Esophagus muscularis mucosa (tissue), 4 donors: ENCODE data around the gene PLXNA4. TPM values are rescaled to one million over a fixed set of nuclear protein-coding genes. Genes with fewer than 3 reads are reported as not detected.

Experiments
- DNase-seq: peaks from one replicate; pipeline ENCODE4 v3.0.0-alpha.2; 2017; ENCODE audit errors: extremely low spot score
- H3K27ac ChIP-seq, 4 donors: fragments of 200-600 bp; sonication (generic); replicated peaks in 1 of 4; 1 replicate in 3 of 4; 2 replicates in 1 of 4; pipeline ENCODE4 v1.5.1; 2016 to 2019; ENCODE audit warnings: mild to moderate bottlenecking in 1 of 4
- H3K27me3 ChIP-seq, 4 donors: fragments of 200-600 bp; sonication (generic); one replicate each; pipeline versions ENCODE4 v1.5.1 to v1.6.0; 2016 to 2019
- H3K36me3 ChIP-seq, 4 donors: fragments of 200-600 bp; sonication (generic); one replicate each; pipeline ENCODE4 v1.5.1; 2016 to 2019
- H3K4me1 ChIP-seq, 4 donors: fragments of 200-600 bp; sonication (generic); one replicate each; pipeline ENCODE4 v1.5.1; 2016 to 2019
- H3K4me3 ChIP-seq, 4 donors: fragments of 200-600 bp; sonication (generic); 1 replicate in 2 of 4; 2 replicates in 2 of 4; pipeline ENCODE4 v1.5.1; 2016 to 2019; ENCODE audit warnings: mild to moderate bottlenecking in 4 of 4, moderate library complexity in 1 of 4
- H3K9me3 ChIP-seq, 4 donors: fragments of 200-600 bp; sonication (generic); 1 replicate in 3 of 4; 2 replicates in 1 of 4; pipeline ENCODE4 v1.5.1; 2016 to 2019
- EP300 ChIP-seq: sonication (generic); formaldehyde crosslinking; IDR thresholded peaks from one replicate; pipeline ENCODE4 v1.6.1; 2017; ENCODE audit warnings: antibody characterized with exemption
- POLR2A ChIP-seq: fragments of 450-650 bp; IDR thresholded peaks from one replicate; pipeline ENCODE4 v1.6.1; 2017; ENCODE audit warnings: antibody characterized with exemption, moderate library complexity, mild to moderate bottlenecking, low read depth
- POLR2AphosphoS5 ChIP-seq, 2 donors: sonication (generic); formaldehyde crosslinking; IDR thresholded peaks; one replicate each; pipeline ENCODE4 v1.6.1; 2017; ENCODE audit warnings: antibody characterized with exemption in 2 of 2
- WGBS: methylation state at CpG from one replicate; pipeline ENCODE4 v1.1.5; 2018; 5-methylcytosine and 5-hydroxymethylcytosine counted together
- intact Hi-C: fragments of 100-400 bp; cut with DNase I; formaldehyde crosslinking; loops from one replicate; pipeline ENCODE4 v1.15.1; 2023
- total RNA-seq, 4 donors: library from RNA; depleted of rRNA; stranded (reverse); fragments of >200 nt; gene quantifications; one replicate each; pipeline versions ENCODE4 v1.1.0 to v1.2.1, GENCODE V29; 2016
- TF ChIP-seq, protein P1 (sequence below), 3 experiments: fragments of 200-600 bp in 2 of 3; fragments of 450-650 bp in 1 of 3; sonication (generic) in 2 of 3; IDR thresholded peaks; one replicate each; pipeline ENCODE4 v1.5.1; 2017 to 2019; ENCODE audit warnings: antibody characterized with exemption in 3 of 3, mild to moderate bottlenecking in 2 of 3, moderate library complexity in 1 of 3

The PLXNA4 gene
- total RNA-seq, 4 donors from 2014 or later: 5.0 to 9.5 (median 6.6) TPM

DNA sequence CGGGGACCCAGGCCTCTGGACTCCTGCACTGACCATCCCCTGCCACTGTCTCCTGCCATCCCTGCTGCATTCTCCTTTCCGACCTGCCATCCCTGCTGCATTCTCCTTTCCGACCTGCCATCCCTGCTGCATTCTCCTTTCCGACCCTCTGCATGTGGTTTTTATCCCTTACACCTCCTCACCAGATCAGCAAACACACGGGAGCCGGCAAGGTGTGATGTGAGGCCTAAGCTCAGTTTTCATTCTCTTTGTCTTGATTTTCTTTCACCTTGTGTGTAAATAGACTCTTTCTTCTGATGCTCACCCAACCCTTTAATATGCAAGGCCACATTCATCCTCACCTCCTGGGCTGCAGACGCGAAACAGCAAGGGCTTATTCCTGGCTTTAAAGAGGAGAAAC is 11.4 kb downstream of the PLXNA4 start:
- no peaks in the 10 kb centered on the region for H3K27me3 ChIP-seq

GRCh38 chr7:132564090-132564489 is 12.2 kb downstream of the PLXNA4 start:
- WGBS: 84% methylated on average over 1 of the region's 1 CpG
- Histone ChIP-seq H3K27me3 (no peaks in the 10 kb centered on the region), H3K9me3 (no peaks in the 10 kb centered on the region), H3K36me3 (no peaks in the 10 kb centered on the region), H3K27ac (no peak overlapping the region), H3K4me3 (no peak overlapping the region), H3K4me1 (no peaks in the 10 kb centered on the region)
- no peak for TF ChIP-seq POLR2AphosphoS5 (IDR thresholded peaks at IDR 0.05)
- TF ChIP-seq EP300: no peak
- no peak for TF ChIP-seq POLR2A
- TF ChIP-seq, protein P1, sequence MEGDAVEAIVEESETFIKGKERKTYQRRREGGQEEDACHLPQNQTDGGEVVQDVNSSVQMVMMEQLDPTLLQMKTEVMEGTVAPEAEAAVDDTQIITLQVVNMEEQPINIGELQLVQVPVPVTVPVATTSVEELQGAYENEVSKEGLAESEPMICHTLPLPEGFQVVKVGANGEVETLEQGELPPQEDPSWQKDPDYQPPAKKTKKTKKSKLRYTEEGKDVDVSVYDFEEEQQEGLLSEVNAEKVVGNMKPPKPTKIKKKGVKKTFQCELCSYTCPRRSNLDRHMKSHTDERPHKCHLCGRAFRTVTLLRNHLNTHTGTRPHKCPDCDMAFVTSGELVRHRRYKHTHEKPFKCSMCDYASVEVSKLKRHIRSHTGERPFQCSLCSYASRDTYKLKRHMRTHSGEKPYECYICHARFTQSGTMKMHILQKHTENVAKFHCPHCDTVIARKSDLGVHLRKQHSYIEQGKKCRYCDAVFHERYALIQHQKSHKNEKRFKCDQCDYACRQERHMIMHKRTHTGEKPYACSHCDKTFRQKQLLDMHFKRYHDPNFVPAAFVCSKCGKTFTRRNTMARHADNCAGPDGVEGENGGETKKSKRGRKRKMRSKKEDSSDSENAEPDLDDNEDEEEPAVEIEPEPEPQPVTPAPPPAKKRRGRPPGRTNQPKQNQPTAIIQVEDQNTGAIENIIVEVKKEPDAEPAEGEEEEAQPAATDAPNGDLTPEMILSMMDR (IDR thresholded peaks at IDR 0.05): no peak
- DNase-seq: no peak
- intact Hi-C loops: no loop called here

More for the DNA sequence above, 11.4 kb downstream of the PLXNA4 start:
- Histone ChIP-seq H3K4me3 (no peak overlapping the region), H3K36me3 (no peaks in the 10 kb centered on the region), H3K9me3 (no peaks in the 10 kb centered on the region), H3K4me1 (no peaks in the 10 kb centered on the region), H3K27ac (no peak overlapping the region)
- DNase-seq: no peak
- no peak for TF ChIP-seq POLR2A
- no peak for TF ChIP-seq EP300
- TF ChIP-seq, protein P1 (IDR thresholded peaks at IDR 0.05): no peak
- no peak for TF ChIP-seq POLR2AphosphoS5 (IDR thresholded peaks at IDR 0.05)
- 88% methylated on average over 8 of the region's 8 CpGs for WGBS
- intact Hi-C loops: no loop called here

GRCh38 chr7:132562690-132563089 is 13.6 kb downstream of the PLXNA4 start:
- Histone ChIP-seq H3K9me3 (no peaks in the 10 kb centered on the region), H3K36me3 (no peaks in the 10 kb centered on the region), H3K27me3 (no peaks in the 10 kb centered on the region), H3K27ac (no peak overlapping the region), H3K4me3 (no peak overlapping the region), H3K4me1 (no peaks in the 10 kb centered on the region)
- DNase-seq: no peak
- intact Hi-C loops: no loop called here
- 72% methylated on average over 1 of the region's 1 CpG for WGBS
- no peak for TF ChIP-seq EP300
- TF ChIP-seq POLR2A: no peak
- no peak for TF ChIP-seq POLR2AphosphoS5 (IDR thresholded peaks at IDR 0.05)

- 82% methylated on average over 2 of the region's 2 CpGs for WGBS
- intact Hi-C loops: no loop called here
Observed at GRCh38 chr7:132561763-132562162, 14.5 kb downstream of the PLXNA4 start.

DNA sequence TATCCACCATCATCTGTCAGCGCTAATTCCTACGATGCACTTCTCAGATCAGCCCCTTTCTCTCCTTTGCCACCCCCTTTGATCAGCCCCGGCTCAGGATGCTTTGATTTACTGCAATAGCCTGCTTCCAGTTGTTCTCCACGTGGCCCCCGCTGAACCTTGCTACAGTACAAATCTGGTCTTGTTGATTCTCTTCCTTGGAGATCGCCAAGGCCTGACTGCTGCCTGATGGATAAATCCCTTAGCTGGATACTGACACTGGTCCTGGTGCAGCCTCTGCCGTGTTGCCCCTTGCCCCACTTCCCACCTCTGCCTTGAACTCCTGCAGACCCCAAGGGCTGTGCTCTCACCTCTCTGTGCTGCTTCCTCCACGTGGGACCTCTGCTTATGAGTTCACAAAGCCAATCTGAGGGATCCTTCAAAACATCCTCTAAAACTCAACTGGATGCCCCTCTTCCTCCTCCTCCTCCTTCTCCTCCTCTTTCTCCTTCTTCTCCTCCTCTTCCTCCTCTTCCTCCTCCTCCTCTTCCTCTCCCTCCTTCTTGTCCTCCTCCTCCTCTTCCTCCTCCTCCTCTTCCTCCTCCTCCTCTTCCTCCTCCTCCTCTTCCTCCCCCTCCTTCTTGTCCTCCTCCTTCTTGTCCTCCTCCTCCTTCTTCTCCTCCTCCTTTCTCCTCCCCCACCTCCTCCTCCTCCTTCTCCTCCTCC is 15.3 kb downstream of the PLXNA4 start:
- 88% methylated on average over 8 of the region's 8 CpGs for WGBS
- TF ChIP-seq POLR2AphosphoS5 (IDR thresholded peaks at IDR 0.05): no peak
- no peak for TF ChIP-seq POLR2A
- TF ChIP-seq, protein P1 (IDR thresholded peaks at IDR 0.05): no peak
- TF ChIP-seq EP300: no peak
- no peak for DNase-seq

More at GRCh38 chr7:132561763-132562162, 14.5 kb downstream of the PLXNA4 start:
- H3K4me3 ChIP-seq: no peak overlapping the region
- H3K36me3 ChIP-seq: no peaks in the 10 kb centered on the region
- H3K4me1 ChIP-seq: no peaks in the 10 kb centered on the region
- TF ChIP-seq POLR2A: no peak
- TF ChIP-seq, protein P1 (IDR thresholded peaks at IDR 0.05): no peak
- no peak for TF ChIP-seq POLR2AphosphoS5 (IDR thresholded peaks at IDR 0.05)
- no peak for TF ChIP-seq EP300
- no peak overlapping the region for H3K27ac ChIP-seq
- DNase-seq: no peak
- no peaks in the 10 kb centered on the region for H3K27me3 ChIP-seq
- no peaks in the 10 kb centered on the region for H3K9me3 ChIP-seq

More for the DNA sequence above, 15.3 kb downstream of the PLXNA4 start:
- H3K4me1 ChIP-seq: no peaks in the 10 kb centered on the region
- H3K27ac ChIP-seq: no peak overlapping the region
- no peak overlapping the region for H3K4me3 ChIP-seq
- H3K27me3 ChIP-seq: no peaks in the 10 kb centered on the region
- no peaks in the 10 kb centered on the region for H3K9me3 ChIP-seq
- no peaks in the 10 kb centered on the region for H3K36me3 ChIP-seq
- intact Hi-C loops: no loop called here
